Loucy (cell line): Measurements from ENCODE around the gene AURKAIP1.

Experiments used
- H2AFZ ChIP-seq: fragments of 200-600 bp; sonication (generic); 2 replicates; pipeline ENCODE4 v1.6.0; 2016; ENCODE audit warnings: antibody characterized with exemption, mild to moderate bottlenecking, low read length, moderate library complexity
- H3F3A ChIP-seq: fragments of 200-600 bp; 2 replicates; pipeline ENCODE4 v1.6.0; 2016; ENCODE audit warnings: antibody characterized with exemption, low read depth, mild to moderate bottlenecking
- H3K27me3 ChIP-seq: fragments of 200-600 bp; sonication (generic); 2 replicates; pipeline ENCODE4 v1.6.1; 2014; ENCODE audit warnings: low read length, mild to moderate bottlenecking; ENCODE audit not compliant: insufficient read depth, poor library complexity, severe bottlenecking
- H3K36me3 ChIP-seq: fragments of 200-600 bp; sonication (generic); 2 replicates; pipeline ENCODE4 v1.6.1; 2016; ENCODE audit warnings: low read length; ENCODE audit not compliant: insufficient read depth
- H3K4me1 ChIP-seq: fragments of 200-600 bp; sonication (generic); 2 replicates; pipeline ENCODE4 v1.5.1; 2014; ENCODE audit warnings: low read length, mild to moderate bottlenecking; ENCODE audit not compliant: insufficient read depth, poor library complexity, severe bottlenecking
- H3K4me2 ChIP-seq: fragments of 200-600 bp; sonication (generic); 2 replicates; pipeline ENCODE4 v1.6.0; 2014; ENCODE audit warnings: antibody characterized with exemption, low read length, low read depth, mild to moderate bottlenecking; ENCODE audit not compliant: poor library complexity, severe bottlenecking
- H3K4me3 ChIP-seq: fragments of 200-600 bp; sonication (generic); 2 replicates; pipeline ENCODE4 v1.5.1; 2014; ENCODE audit warnings: low read length, mild to moderate bottlenecking, mixed read lengths; ENCODE audit not compliant: poor library complexity, severe bottlenecking
- H3K79me2 ChIP-seq: fragments of 200-600 bp; sonication (generic); 2 replicates; pipeline ENCODE4 v1.6.1; 2014; ENCODE audit warnings: low read length; ENCODE audit not compliant: insufficient read depth
- H3K9ac ChIP-seq: fragments of 200-600 bp; sonication (generic); 2 replicates; pipeline ENCODE4 v1.6.0; 2014; ENCODE audit warnings: mild to moderate bottlenecking, low read depth, low read length, moderate library complexity; ENCODE audit not compliant: poor library complexity, severe bottlenecking
- H3K9me2 ChIP-seq: fragments of 200-600 bp; sonication (generic); replicated peaks from 2 replicates; pipeline ENCODE4 v1.6.1; 2016; ENCODE audit warnings: low read depth, low read length, mixed read lengths
- H3K9me3 ChIP-seq: fragments of 200-600 bp; sonication (generic); 2 replicates; pipeline ENCODE4 v1.6.1; 2014; ENCODE audit warnings: mild to moderate bottlenecking, antibody characterized with exemption, low read length, low read depth; ENCODE audit not compliant: insufficient read depth
- H4K20me1 ChIP-seq: fragments of 200-600 bp; sonication (generic); 2 replicates; pipeline ENCODE4 v1.6.0; 2014; ENCODE audit warnings: antibody characterized with exemption, low read length, mild to moderate bottlenecking; ENCODE audit not compliant: insufficient read depth, poor library complexity, severe bottlenecking
- CTCF ChIP-seq: fragments of 200-600 bp; sonication (generic); conservative IDR thresholded peaks from 2 replicates; pipeline ENCODE4 v1.5.1; 2014; ENCODE audit warnings: mild to moderate bottlenecking, antibody characterized with exemption, low read length
- EZH2phosphoT487 ChIP-seq: fragments of 200-600 bp; IDR thresholded peaks from 2 replicates; pipeline ENCODE4 v1.6.1; 2018; ENCODE audit warnings: antibody characterized with exemption, mild to moderate bottlenecking, moderate library complexity, borderline replicate concordance

AURKAIP1 gene

DNA sequence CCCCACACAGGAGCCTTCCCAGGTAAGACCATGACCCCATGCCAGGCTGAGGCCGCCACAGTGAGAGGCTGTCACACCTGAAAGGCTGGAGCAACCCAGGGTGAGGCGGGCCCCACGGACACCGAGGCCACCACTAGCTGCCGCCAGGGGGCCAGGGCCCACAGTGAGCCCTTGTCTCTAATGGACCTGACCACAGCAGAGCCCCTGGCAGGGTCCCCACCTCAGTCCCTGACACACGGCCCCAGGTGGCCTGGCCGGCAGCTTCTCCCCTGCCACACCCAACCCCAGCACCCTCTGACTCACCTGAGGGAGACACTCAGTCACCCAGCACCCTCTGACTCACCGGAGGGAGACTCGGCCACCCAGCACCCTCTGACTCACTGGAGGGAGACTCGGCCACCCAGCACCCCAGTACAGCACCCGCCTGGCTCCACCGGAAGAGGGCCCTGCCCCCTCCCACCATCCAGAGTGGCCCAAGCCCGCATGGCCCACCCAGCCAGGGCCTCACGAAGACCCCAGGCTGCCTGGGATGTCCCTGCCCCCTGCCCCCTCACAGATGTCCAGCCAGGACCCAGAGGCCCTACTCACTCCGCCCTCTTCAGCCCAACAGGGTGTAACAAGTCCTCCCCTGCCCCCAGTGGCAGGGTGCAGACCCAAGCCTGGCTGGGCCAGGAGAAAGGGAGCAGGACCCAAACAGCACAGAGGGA lies 30.2 kb downstream of the AURKAIP1 start:
- H3K4me3 ChIP-seq, result no peak overlapping the region
- H3K9me3 ChIP-seq, result no peaks in the 10 kb centered on the region
- no peaks in the 10 kb centered on the region; the same call in 1 of the 2 replicates for H3K36me3 ChIP-seq
- H3K79me2 ChIP-seq, result peaks cover 30% of the 10 kb centered on the region; the same call in 1 of the 2 replicates
- no peak overlapping the region for H3K9ac ChIP-seq
- H3K4me2 ChIP-seq, result peak overlapping the region; percentile 92
- no peaks in the 10 kb centered on the region for H3K27me3 ChIP-seq
- no peak overlapping the region for H2AFZ ChIP-seq
- H3F3A ChIP-seq, result no peaks in the 10 kb centered on the region
- TF ChIP-seq CTCF (peak; percentile 64), EZH2phosphoT487 (no peak)
- H3K4me1 ChIP-seq, result peaks cover 18% of the 10 kb centered on the region
- no peaks in the 10 kb centered on the region for H3K9me2 ChIP-seq
- H4K20me1 ChIP-seq, result peaks cover 20% of the 10 kb centered on the region

- Histone ChIP-seq H3K27me3 (no peaks in the 10 kb centered on the region), H3K9me2 (no peaks in the 10 kb centered on the region), H3F3A (no peaks in the 10 kb centered on the region), H3K9me3 (no peaks in the 10 kb centered on the region), H3K4me2 (no peak overlapping the region), H3K36me3 (no peaks in the 10 kb centered on the region; the same call in 1 of the 2 replicates), H2AFZ (no peak overlapping the region), H3K4me1 (peaks cover 18% of the 10 kb centered on the region), H3K9ac (no peak overlapping the region), H3K4me3 (no peak overlapping the region), H3K79me2 (peaks cover 30% of the 10 kb centered on the region; the same call in 1 of the 2 replicates), H4K20me1 (peaks cover 20% of the 10 kb centered on the region)
- TF ChIP-seq CTCF, result no peak
- no peak for TF ChIP-seq EZH2phosphoT487
Observed at GRCh38 chr1:1343811-1344421, 31.1 kb downstream of the AURKAIP1 start.

- H3K9ac ChIP-seq, result no peak overlapping the region
- H3K9me2 ChIP-seq, result no peaks in the 10 kb centered on the region
- no peaks in the 10 kb centered on the region for H3K27me3 ChIP-seq
- peaks cover 10% of the 10 kb centered on the region for H3K4me1 ChIP-seq
- no peak overlapping the region for H3K4me2 ChIP-seq
- H3K79me2 ChIP-seq, result peaks cover 18% of the 10 kb centered on the region; the same call in 1 of the 2 replicates
- H4K20me1 ChIP-seq, result peaks cover 14% of the 10 kb centered on the region
- TF ChIP-seq EZH2phosphoT487 (no peak), CTCF (no peak)
- no peaks in the 10 kb centered on the region for H3F3A ChIP-seq
- H2AFZ ChIP-seq, result no peak overlapping the region
- H3K9me3 ChIP-seq, result no peaks in the 10 kb centered on the region
- no peak overlapping the region for H3K4me3 ChIP-seq
- no peaks in the 10 kb centered on the region; the same call in 1 of the 2 replicates for H3K36me3 ChIP-seq
Observed at GRCh38 chr1:1342584-1343115, 32.4 kb downstream of the AURKAIP1 start.
